ENCODE results near the gene OVAAL. TPM values are rescaled to one million over a fixed set of nuclear protein-coding genes. Genes with fewer than 3 reads are reported as not detected.
"Not testable (repeated sequence)": the region's sequence is repeated elsewhere in the genome, so short reads cannot be mapped to it uniquely, and the experiment has no call there.

Gene OVAAL
- total RNA-seq, 1 experiment from 2014 or later = not detected

DNA sequence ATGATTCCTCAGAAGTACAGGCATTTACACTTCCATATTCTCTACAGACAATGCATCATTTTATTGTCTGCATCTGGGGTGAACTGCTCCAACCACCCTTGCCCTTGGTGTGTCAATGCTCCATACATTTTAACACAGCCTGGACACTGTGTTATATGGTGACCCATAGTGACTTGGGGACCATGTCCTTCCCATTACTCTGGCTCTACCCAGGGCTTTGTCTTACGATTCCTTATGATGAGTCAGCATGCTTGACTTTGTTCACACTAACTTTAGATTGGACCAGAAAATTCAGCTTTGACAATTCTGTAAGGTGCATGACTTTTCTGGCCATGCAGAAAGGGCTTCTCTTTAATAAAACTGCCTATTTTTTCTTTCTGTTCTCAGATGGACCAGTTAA lies 6.8 kb upstream of the OVAAL start:
- Histone ChIP-seq H3K36me3 (no peaks in the 10 kb centered on the region), H3K4me3 (no peak overlapping the region), H3K9me3 (replicated peaks) (no peaks in the 10 kb centered on the region), H3K27ac (no peak overlapping the region), H3K27me3 (no peaks in the 10 kb centered on the region), H3K4me1 (no peaks in the 10 kb centered on the region)
- no peak for DNase-seq

DNA sequence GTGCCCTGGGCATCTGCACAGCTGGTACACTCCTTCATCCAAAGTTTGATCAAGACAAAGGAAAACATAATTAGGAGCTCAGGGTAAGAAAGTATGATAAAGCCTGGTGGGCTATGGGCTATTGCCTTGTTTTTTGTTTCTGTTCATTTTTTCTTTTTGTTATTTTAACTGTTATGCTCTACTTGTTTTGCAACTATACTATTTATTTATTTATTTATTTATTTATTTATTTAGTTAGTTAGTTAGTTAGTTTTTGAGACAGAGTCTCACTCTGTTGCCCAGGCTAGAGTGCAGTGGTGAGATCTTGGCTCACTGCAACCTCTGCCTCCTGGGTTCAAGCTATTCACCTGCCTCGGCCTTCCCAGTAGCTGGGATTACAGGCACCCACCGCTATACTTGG lies 5.7 kb upstream of the OVAAL start:
- H3K27ac ChIP-seq; H3K4me3 ChIP-seq; H3K4me1 ChIP-seq; H3K27me3 ChIP-seq; H3K36me3 ChIP-seq; DNase-seq; H3K9me3 ChIP-seq (replicated peaks): not testable (repeated sequence)

DNA sequence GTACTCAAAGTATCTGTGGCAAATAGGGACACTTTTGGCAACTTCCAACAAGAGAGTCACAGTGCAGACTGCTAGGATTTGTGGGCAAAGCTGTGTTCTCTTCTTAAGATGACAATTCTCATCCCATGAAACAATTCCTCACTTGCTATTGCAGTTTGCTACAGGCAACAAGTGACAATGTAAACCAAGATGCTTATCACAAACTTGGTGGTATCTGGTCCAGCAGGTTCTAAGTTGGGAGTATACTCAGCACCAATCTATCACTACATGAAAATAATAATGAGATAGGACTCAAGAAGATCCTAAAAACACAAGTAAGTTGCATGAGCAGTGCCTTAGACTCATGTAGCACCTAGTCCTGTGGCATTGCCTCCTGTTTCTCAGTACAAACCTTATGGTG lies 3.4 kb upstream of the OVAAL start:
- Histone ChIP-seq H3K36me3 (no peaks in the 10 kb centered on the region), H3K4me1 (no peaks in the 10 kb centered on the region), H3K27ac (no peak overlapping the region), H3K4me3 (no peak overlapping the region), H3K27me3 (no peaks in the 10 kb centered on the region), H3K9me3 (replicated peaks) (no peaks in the 10 kb centered on the region)
- DNase-seq = no peak

DNA sequence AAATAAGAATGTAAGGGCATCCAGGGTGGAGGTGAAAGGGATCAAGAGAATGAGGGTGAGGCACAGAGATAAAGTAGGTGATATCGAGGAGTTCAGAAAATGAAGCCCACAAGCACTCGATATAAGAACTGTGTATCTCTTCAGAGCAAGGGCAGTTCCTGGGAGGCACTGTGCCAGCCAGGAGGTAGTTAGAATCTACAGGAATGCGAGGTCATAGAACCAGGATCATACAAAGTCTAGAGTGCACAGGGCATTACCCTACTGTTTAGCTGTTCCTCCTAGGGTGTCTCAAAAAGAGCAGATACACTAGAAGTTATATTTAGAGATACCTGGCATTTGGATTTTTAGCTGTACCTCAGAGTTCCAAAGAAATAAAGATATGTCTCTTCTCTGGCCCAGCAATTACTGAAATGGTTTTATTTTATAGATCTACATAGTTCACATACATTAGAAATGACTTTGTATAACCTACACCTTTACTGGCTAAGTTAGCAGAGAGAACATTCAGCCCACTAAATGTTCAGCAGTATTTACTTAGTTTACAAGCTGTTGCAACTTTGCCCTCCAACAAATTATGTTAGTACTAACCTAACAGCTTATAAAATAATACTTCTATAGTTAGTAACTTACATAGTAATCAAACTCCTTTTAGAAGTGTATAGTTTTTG lies 1.6 kb downstream of the OVAAL start:
- no peak for DNase-seq

DNA sequence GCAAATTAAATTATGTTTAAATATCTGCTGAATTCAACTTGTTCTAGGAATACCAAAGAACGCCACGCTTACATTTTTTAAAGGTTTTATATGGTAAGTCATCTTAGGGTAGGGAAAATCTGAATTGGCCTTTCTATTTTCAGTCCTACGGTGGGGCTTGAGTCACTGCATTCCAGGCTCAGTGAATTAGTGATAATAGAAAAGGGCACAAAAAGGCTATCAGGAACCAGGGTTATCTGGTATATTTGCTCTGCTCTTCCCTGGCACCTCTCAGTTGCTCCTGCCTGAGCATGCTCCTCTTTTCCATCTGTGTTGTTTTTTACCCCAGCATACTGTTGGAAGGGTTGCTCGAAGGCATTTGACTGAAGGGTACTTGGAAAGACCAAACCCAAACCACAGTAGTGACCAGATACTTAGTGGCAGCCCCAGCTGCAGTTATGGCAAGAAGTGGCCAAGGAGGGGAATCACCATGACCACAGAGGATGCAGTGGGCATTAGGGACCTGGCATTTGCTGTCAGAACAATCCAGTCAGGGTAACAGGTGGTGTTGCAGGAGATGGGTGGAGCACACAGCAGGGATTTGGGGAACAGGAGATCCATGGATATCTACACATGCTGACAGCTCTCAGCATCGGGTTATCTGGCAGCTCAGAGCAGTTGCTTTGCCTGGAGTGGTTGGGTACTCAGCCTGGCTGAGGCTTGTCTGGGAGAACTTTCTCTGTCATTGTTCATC lies 2.3 kb downstream of the OVAAL start:
- peak; percentile 10 to 29 for DNase-seq
- Histone ChIP-seq H3K27ac (no peak overlapping the region), H3K36me3 (no peaks in the 10 kb centered on the region)

More for the DNA sequence above, 1.6 kb downstream of the OVAAL start:
- Histone ChIP-seq H3K27me3 (no peaks in the 10 kb centered on the region), H3K36me3 (no peaks in the 10 kb centered on the region), H3K9me3 (replicated peaks) (no peaks in the 10 kb centered on the region), H3K4me3 (no peak overlapping the region), H3K4me1 (no peaks in the 10 kb centered on the region), H3K27ac (no peak overlapping the region)

DNA sequence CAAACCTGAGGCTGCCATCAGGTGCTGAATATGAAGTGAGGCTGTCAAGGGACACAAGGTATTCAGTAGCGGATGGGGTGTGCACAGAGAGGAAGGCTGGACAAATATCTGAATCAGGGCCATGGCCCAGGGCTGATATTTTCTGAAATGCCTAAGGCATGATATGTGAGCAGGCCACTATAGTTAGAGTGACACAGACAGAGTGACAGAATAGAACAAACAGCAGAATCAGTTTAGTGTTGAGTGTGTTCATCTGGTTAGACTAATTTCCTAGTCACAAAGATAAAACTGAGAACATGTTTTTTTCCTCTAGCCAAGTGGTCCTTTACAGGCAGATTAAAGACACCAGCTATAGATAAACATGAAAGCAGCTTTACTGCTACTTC lies 3.9 kb downstream of the OVAAL start:
- Histone ChIP-seq H3K9me3 (replicated peaks) (no peaks in the 10 kb centered on the region), H3K27ac (no peak overlapping the region), H3K36me3 (no peaks in the 10 kb centered on the region), H3K4me1 (no peaks in the 10 kb centered on the region), H3K27me3 (no peaks in the 10 kb centered on the region), H3K4me3 (no peak overlapping the region)
- no peak for DNase-seq

More for the DNA sequence above, 2.3 kb downstream of the OVAAL start:
- Histone ChIP-seq H3K9me3 (replicated peaks) (no peaks in the 10 kb centered on the region), H3K4me3 (no peak overlapping the region), H3K27me3 (no peaks in the 10 kb centered on the region), H3K4me1 (no peaks in the 10 kb centered on the region)

DNA sequence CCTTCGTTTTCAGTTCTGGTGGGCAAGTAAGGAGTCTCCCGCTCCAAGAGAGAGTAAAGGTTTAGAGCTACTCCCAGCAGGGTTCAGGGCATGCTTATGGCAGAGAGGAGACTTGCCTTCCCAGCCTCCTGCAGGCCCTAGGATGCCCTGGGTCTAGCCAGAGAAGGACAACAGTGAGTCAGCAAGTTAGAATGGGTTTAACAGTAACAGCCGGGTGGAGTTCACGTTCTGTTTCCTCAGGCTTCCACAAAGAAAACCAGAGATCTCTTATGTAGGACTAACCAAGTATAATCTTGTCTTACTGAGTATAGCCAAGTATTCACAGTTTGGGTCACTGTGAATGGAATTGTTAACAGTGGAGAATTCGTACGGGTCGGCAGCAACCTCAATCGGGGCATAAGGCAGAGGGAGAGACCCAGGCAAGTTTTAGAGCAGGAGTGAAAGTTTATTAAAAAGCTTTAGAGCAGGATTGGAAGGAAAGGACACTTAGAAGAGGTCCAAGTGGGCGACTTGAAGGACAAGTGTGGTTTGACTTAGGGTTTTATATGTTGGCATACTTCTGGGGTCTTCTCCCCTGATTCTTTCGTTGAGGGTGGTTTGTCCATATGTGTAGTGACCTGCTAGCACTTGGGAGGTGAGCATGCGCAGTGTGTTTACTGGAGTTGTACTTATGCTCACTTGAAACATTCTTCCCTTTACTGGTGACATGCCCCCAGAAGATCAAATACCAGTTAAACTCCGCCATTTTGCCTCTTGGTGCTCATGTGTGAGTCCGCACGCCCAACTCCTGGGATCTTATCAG lies 4.5 kb downstream of the OVAAL start:
- no peaks in the 10 kb centered on the region for H3K27me3 ChIP-seq
- no peak overlapping the region for H3K27ac ChIP-seq
- no peaks in the 10 kb centered on the region for H3K36me3 ChIP-seq
- no peaks in the 10 kb centered on the region for H3K9me3 ChIP-seq (replicated peaks)
- no peaks in the 10 kb centered on the region for H3K4me1 ChIP-seq
- no peak for DNase-seq
- H3K4me3 ChIP-seq = no peak overlapping the region

DNA sequence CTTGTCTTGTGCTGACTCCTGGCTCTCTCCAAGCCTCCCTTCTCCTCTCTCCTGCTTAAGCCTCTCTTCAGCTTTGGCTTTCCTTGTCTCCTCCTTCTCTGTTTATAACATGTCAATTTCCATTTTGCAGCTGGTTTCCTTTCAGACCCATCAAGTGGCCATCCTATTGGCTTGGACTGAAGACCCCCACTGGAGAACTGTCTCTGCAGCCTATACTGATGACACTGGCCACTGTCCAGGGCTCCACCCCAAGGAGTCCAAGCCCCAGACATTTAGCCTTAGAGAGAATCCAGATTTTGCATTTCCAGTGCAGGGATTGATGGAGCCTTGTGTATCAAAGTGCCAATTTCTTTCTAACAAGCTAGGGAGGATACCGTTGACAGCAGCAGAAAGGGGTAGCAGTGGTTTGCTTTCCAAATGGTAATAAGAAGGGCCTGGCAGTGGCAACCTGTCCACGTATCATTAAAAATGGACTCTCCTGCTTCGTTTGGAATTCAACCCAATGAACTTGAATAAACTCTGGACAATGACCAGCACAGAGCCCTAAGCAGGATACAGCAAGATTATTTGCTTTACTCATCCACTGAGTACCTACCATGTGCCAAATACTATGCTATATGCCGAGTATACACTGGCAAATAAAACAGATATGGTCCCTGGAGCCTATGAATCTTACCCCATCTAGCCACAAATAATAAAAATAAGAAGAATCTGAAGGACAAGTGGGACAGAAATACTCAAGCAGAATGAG lies 6.5 kb downstream of the OVAAL start:
- no peaks in the 10 kb centered on the region for H3K36me3 ChIP-seq
- no peak for DNase-seq
- H3K27ac ChIP-seq = no peak overlapping the region
- H3K4me3 ChIP-seq = no peak overlapping the region
- no peaks in the 10 kb centered on the region for H3K4me1 ChIP-seq
- H3K27me3 ChIP-seq = no peaks in the 10 kb centered on the region
- H3K9me3 ChIP-seq (replicated peaks) = no peaks in the 10 kb centered on the region

DNA sequence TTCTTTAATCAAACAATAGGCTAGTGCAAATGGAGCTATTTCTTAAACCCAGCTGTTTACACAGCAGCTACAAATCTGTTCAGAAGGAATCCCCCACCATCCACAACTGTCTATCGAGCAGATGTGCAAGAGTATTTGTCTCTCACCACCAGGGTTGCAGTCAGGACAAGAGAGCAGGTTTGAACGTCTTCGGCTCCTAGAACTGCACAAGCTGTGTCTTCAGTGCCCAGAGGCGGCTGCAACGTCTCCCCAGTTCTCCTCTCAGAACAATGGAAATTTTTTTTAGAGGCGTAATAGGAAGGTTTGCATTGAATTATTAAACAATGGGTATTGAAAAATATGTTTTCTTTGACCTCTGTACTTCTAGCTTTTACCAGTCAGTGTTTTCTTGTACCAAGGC lies 7.3 kb downstream of the OVAAL start:
- Histone ChIP-seq H3K4me1 (no peaks in the 10 kb centered on the region), H3K9me3 (replicated peaks) (no peaks in the 10 kb centered on the region), H3K36me3 (no peaks in the 10 kb centered on the region), H3K4me3 (no peak overlapping the region), H3K27me3 (no peaks in the 10 kb centered on the region), H3K27ac (no peak overlapping the region)
- DNase-seq = no peak

DNA sequence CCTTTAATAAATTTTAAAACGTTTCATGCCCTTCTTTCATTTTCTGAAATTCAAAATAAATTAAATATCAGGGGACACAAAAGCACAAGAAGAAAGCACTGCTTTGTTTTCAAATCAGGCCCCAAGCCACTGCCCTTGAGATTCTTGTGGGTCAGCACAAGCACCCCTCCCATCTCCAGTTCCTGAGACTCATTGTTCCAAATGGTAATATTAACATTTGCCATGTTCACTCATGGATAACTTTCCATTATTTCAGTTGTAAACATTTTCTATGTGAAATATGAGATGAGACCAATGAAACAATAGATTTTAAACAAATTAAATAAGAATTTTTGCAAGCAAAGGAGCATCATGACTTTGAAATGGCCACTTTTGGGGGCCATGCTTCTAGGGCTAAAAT lies 7.7 kb downstream of the OVAAL start:
- Histone ChIP-seq H3K4me3 (no peak overlapping the region), H3K36me3 (no peaks in the 10 kb centered on the region), H3K9me3 (replicated peaks) (no peaks in the 10 kb centered on the region), H3K4me1 (no peaks in the 10 kb centered on the region), H3K27me3 (no peaks in the 10 kb centered on the region), H3K27ac (no peak overlapping the region)
- DNase-seq = no peak

DNA sequence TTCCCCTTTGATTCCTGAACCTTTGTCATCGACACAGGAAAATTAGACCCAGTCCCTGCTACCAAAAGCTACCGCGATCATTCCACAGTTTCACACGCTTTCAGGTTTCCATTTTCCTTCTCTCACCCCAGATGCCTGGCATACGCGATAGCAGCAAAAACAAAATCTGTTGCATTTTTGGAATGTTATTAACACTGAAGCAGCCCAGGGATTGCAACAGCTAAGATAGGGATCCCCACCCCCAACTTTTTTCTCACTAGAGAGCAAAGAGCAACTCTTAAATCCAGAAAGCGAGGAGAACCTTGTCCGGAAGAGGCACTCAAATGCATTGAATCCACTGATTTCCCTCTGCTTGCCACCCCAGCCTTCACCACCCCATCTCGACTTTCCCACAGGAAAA lies 8.9 kb downstream of the OVAAL start:
- Histone ChIP-seq H3K27me3 (no peaks in the 10 kb centered on the region), H3K4me1 (no peaks in the 10 kb centered on the region), H3K36me3 (no peaks in the 10 kb centered on the region), H3K9me3 (replicated peaks) (no peaks in the 10 kb centered on the region), H3K27ac (no peak overlapping the region), H3K4me3 (no peak overlapping the region)
- DNase-seq = no peak

DNA sequence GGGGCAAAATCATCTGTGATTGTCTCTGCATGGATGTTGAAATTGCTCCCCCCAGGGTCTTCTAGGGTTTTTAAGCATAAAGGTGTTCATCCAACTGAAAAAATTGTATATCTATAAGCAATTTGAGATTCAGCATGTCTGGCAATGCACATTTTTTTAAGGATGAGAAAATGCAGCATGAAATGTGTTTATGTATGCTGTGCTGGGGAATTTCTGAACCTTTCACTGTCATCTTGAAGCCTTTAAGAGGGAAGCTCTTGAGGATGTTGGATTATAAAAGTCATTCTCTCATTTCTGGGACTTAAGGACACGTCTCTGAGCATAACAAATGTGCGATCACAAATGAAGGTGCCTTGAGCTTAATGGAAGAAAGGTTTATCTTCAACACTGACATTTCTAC lies 9.4 kb downstream of the OVAAL start:
- no peak overlapping the region for H3K4me3 ChIP-seq
- H3K27me3 ChIP-seq = no peaks in the 10 kb centered on the region
- H3K36me3 ChIP-seq = no peaks in the 10 kb centered on the region
- H3K4me1 ChIP-seq = no peaks in the 10 kb centered on the region
- no peaks in the 10 kb centered on the region for H3K9me3 ChIP-seq (replicated peaks)
- no peak for DNase-seq
- H3K27ac ChIP-seq = no peak overlapping the region

DNA sequence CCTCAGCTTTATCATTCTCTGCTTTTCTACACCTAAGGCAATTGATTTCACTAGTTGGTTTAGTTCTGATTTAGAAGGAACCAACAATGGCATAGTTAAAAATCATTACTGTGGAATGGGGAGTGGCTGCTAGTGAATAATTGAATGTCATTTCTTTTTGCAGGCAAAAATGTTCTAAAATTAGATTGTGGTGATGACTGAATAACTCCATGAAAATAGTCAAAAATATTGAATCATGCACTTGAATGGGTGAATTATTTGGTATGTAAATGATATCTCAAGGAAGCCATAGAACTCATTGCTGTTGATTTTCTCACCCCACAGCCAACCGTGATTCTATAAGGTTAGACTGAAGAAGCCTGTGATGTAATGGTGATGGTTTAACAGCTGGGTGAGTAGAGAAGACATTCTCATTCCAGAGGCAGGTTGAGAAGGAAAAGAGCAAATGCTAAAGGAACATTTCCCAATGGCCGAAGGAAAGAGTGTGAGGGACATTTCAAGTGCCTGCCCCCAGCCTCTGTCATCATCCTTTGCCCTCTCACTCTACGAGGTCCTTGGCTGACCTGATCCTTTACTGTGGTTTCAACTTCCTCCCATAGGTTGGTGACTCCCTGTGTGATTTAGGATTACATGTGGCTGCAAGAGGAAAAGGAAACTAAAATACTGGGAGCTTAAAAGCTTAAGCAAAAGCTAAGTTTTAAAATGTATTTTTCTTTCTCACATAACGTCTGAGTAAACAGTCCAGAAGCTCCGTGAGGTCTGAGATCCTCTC lies 12.5 kb downstream of the OVAAL start:
- Histone ChIP-seq H3K27me3 (no peaks in the 10 kb centered on the region), H3K27ac (no peak overlapping the region), H3K4me3 (no peak overlapping the region), H3K36me3 (no peaks in the 10 kb centered on the region), H3K4me1 (no peaks in the 10 kb centered on the region), H3K9me3 (replicated peaks) (no peaks in the 10 kb centered on the region)
- DNase-seq = peak in 1 of 2 experiments; percentile 5

Data from SJCRH30 (cell line).